ENCODE measurements around the gene C1D.
"Not testable (repeated sequence)": the region's sequence is repeated elsewhere in the genome, so short reads cannot be mapped to it uniquely, and the experiment has no call there.

C1D gene

GRCh38 chr2:68089961-68090360 is 27.2 kb upstream of the C1D start:
- H3K4me3 ChIP-seq (replicated peaks; ENCODE audit: low read depth, low read length): no peak overlapping the region
- TF ChIP-seq CTCF (IDR thresholded peaks at IDR 0.05; ENCODE audit: low read length, missing control alignments): no peak
- no peak for DNase-seq (ENCODE audit: low read depth)

- no peak overlapping the region for H3K4me3 ChIP-seq (replicated peaks; ENCODE audit: low read depth, low read length)
- TF ChIP-seq CTCF (IDR thresholded peaks at IDR 0.05; ENCODE audit: low read length, missing control alignments): no peak
- DNase-seq (ENCODE audit: low read depth): no peak
Observed at GRCh38 chr2:68088940-68089339, 26.1 kb upstream of the C1D start.

DNA sequence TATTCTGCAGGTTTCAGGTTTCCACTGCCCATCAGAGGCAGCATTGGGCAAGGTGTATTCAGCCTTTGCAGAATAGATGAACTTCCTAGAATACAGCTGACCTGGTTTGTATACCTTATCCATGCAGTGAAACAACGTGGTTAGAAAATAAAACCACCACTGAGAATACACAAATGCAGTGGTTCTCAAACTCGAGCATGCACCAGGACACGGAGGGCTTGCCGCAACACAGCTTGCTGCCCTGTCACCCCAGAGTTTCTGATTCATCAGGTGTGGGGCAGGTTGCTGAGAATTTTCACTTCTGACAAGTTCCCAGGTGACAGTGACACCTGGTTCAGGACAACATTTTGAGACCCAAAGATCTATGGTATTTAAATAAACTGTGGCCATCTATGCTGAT is 23.4 kb upstream of the C1D start:
- no peak overlapping the region for H3K4me3 ChIP-seq (replicated peaks; ENCODE audit: low read depth, low read length)
- no peak for TF ChIP-seq CTCF (IDR thresholded peaks at IDR 0.05; ENCODE audit: low read length, missing control alignments)

DNA sequence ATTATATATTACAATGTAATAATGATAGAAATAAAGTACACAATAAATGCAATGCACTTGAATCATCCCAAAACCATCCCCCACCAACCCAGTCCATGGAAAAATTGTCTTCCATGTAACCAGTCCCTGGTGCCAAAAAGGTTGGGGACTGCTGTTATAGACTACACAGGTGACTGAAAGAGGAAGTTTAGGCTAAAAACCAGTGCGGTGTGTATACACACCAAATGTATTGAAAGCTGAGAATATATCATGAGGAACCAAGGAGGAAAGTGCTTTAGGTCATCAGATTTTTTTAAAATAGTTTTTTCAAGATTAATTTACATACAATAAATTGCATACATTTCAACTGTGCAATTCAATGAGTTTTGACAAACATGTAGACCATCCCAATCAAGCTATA is 20.5 kb upstream of the C1D start:
- DNase-seq (ENCODE audit: low read depth): no peak
- no peak for TF ChIP-seq CTCF (IDR thresholded peaks at IDR 0.05; ENCODE audit: low read length, missing control alignments)
- H3K4me3 ChIP-seq (replicated peaks; ENCODE audit: low read depth, low read length): no peak overlapping the region

More for the DNA sequence above, 23.4 kb upstream of the C1D start:
- DNase-seq (ENCODE audit: low read depth): no peak

DNA sequence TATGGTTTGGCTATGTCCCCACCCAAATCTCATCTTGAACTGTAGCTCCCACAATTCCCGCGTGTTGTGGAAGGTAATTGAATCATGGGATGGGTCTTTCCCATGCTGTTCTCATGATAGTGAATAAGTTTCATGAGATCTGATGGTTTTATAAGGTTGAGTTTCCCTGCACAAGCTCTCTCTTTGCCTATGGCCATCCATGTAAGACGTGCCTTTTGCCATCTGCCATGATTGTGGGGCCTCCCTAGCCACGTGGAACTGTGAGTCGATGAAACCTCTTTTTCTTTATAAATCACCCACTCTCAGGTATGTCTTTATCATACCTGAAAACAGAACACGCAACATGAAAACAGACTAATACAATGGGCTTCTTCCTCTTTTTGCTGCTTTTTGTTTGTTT is 11.2 kb upstream of the C1D start:
- H3K4me3 ChIP-seq (replicated peaks; ENCODE audit: low read depth, low read length): no peak overlapping the region
- DNase-seq (ENCODE audit: low read depth): no peak
- no peak for TF ChIP-seq CTCF (IDR thresholded peaks at IDR 0.05; ENCODE audit: low read length, missing control alignments)

GRCh38 chr2:68063797-68064646 is 1.2 kb upstream of the C1D start:
- DNase-seq (ENCODE audit: low read depth); H3K4me3 ChIP-seq (replicated peaks; ENCODE audit: low read depth, low read length): not testable (repeated sequence)

GRCh38 chr2:68060652-68061051 is 2.2 kb downstream of the C1D start:
- H3K4me3 ChIP-seq (replicated peaks; ENCODE audit: low read depth, low read length): no peak overlapping the region
- no peak for TF ChIP-seq CTCF (IDR thresholded peaks at IDR 0.05; ENCODE audit: low read length, missing control alignments)
- DNase-seq (ENCODE audit: low read depth): no peak

Data from fibroblast of pulmonary artery (primary cell).